Measurements from ENCODE around the gene DDIT4.
"Not testable (repeated sequence)": the region's sequence is repeated elsewhere in the genome, so short reads cannot be mapped to it uniquely, and the experiment has no call there.

DDIT4 gene

GRCh38 chr10:72249176-72249862 lies 24.4 kb upstream of the DDIT4 start:
- DNase-seq, result not testable (repeated sequence)

GRCh38 chr10:72250666-72251065 lies 23.1 kb upstream of the DDIT4 start:
- DNase-seq, result no peak

- no peak for DNase-seq
These were observed 22.1 kb upstream of the DDIT4 start for GRCh38 chr10:72251635-72252034.

- no peak for DNase-seq
These were observed 20.8 kb upstream of the DDIT4 start for GRCh38 chr10:72252972-72253371.

- no peak for DNase-seq
These were observed 20.1 kb upstream of the DDIT4 start for GRCh38 chr10:72253578-72253977.

- no peak for DNase-seq
These were observed 18.7 kb upstream of the DDIT4 start for GRCh38 chr10:72254813-72255568.

GRCh38 chr10:72255977-72256729 lies 17.6 kb upstream of the DDIT4 start:
- DNase-seq, result no peak

- DNase-seq, result no peak
These were observed 16.5 kb upstream of the DDIT4 start for GRCh38 chr10:72257051-72257892.

- DNase-seq, result no peak
These were observed 15.1 kb upstream of the DDIT4 start for GRCh38 chr10:72258617-72259016.

- no peak for DNase-seq
These were observed 14.1 kb upstream of the DDIT4 start for GRCh38 chr10:72259491-72260238.

GRCh38 chr10:72260239-72260975 lies 13.3 kb upstream of the DDIT4 start:
- DNase-seq, result peak; percentile 71

GRCh38 chr10:72260976-72261783 lies 12.5 kb upstream of the DDIT4 start:
- peak; percentile 56 for DNase-seq

GRCh38 chr10:72261784-72262404 lies 11.8 kb upstream of the DDIT4 start:
- no peak for DNase-seq

GRCh38 chr10:72263613-72264241 lies 10.0 kb upstream of the DDIT4 start:
- no peak for DNase-seq

GRCh38 chr10:72264536-72264935 lies 9.2 kb upstream of the DDIT4 start:
- no peak for DNase-seq

GRCh38 chr10:72265508-72265907 lies 8.2 kb upstream of the DDIT4 start:
- DNase-seq, result no peak

- no peak for DNase-seq
These were observed 7.5 kb upstream of the DDIT4 start for GRCh38 chr10:72265990-72266865.

- DNase-seq, result no peak
These were observed 6.3 kb upstream of the DDIT4 start for GRCh38 chr10:72267381-72267780.
